ENCODE results near the gene MAP6. TPM values are rescaled to one million over a fixed set of nuclear protein-coding genes. Genes with fewer than 3 reads are reported as not detected.

MAP6 gene
- polyA plus RNA-seq, 1 donor (not counting 4 experiments of a cell fraction or from before 2014, with no cell fraction given) = 1.7 TPM

GRCh38 chr11:75677909-75678308 lies 9.1 kb upstream of the MAP6 start:
- H3K27ac ChIP-seq (ENCODE audit: control insufficient read depth, insufficient read depth, low read length) = no peak overlapping the region
- no peak overlapping the region for H3K4me3 ChIP-seq (ENCODE audit: control insufficient read depth in 2 of 3, extremely low read depth in 1 of 3, insufficient read depth in 2 of 3, low read depth in 1 of 3, low read length in 3 of 3)
- no peaks in the 10 kb centered on the region for H3K9me3 ChIP-seq (ENCODE audit: control insufficient read depth, low read depth, low read length)
- no peak overlapping the region for H3K4me2 ChIP-seq (ENCODE audit: control insufficient read depth, extremely low read depth, insufficient read depth, low read depth, low read length)
- TF ChIP-seq CTCF (optimal IDR thresholded peaks at IDR 0.05 in 1 of 3, IDR thresholded peaks at IDR 0.05 in 1 of 3, conservative IDR thresholded peaks at IDR 0.05 in 1 of 3; ENCODE audit: extremely low read depth in 1 of 3, insufficient read depth in 2 of 3, low read length in 3 of 3) = no peak
- no peak for TF ChIP-seq EZH2 (IDR thresholded peaks at IDR 0.05; ENCODE audit: low read length)
- H3K4me1 ChIP-seq (ENCODE audit: control insufficient read depth, extremely low read depth, insufficient read depth, low read length) = no peaks in the 10 kb centered on the region
- H3K36me3 ChIP-seq (ENCODE audit: control insufficient read depth in 2 of 2, extremely low read depth in 1 of 2, insufficient read depth in 2 of 2, low read length in 2 of 2) = no peaks in the 10 kb centered on the region
- H3K9me1 ChIP-seq (ENCODE audit: control insufficient read depth, extremely low read depth, insufficient read depth, low read length) = no peaks in the 10 kb centered on the region
- no peaks in the 10 kb centered on the region for H4K20me1 ChIP-seq (ENCODE audit: control insufficient read depth, extremely low read depth, insufficient read depth, low read length)
- no peaks in the 10 kb centered on the region for H3K79me2 ChIP-seq (ENCODE audit: control insufficient read depth, insufficient read depth, low read length)
- H2AFZ ChIP-seq (ENCODE audit: control insufficient read depth, low read length) = no peak overlapping the region
- FAIRE-seq (no peak), DNase-seq (ENCODE audit: low read depth, low spot score) (no peak)
- no peaks in the 10 kb centered on the region for H3K27me3 ChIP-seq (ENCODE audit: control insufficient read depth, extremely low read depth, insufficient read depth, low read length)
- no peak overlapping the region for H3K9ac ChIP-seq (ENCODE audit: control insufficient read depth, extremely low read depth, insufficient read depth, low read length)
- dilution Hi-C loops (cut with MboI; ENCODE audit: extremely low pct_ligation_motif_present, low sequenced_read_pairs) = no loop called here

- H3K4me1 ChIP-seq (ENCODE audit: control insufficient read depth, extremely low read depth, insufficient read depth, low read length) = no peaks in the 10 kb centered on the region
- H3K9ac ChIP-seq (ENCODE audit: control insufficient read depth, extremely low read depth, insufficient read depth, low read length) = no peak overlapping the region
- H3K9me3 ChIP-seq (ENCODE audit: control insufficient read depth, low read depth, low read length) = no peaks in the 10 kb centered on the region
- H3K27me3 ChIP-seq (ENCODE audit: control insufficient read depth, extremely low read depth, insufficient read depth, low read length) = no peaks in the 10 kb centered on the region
- TF ChIP-seq CTCF (optimal IDR thresholded peaks at IDR 0.05 in 1 of 3, IDR thresholded peaks at IDR 0.05 in 1 of 3, conservative IDR thresholded peaks at IDR 0.05 in 1 of 3; ENCODE audit: extremely low read depth in 1 of 3, insufficient read depth in 2 of 3, low read length in 3 of 3) = no peak
- no peak for TF ChIP-seq EZH2 (IDR thresholded peaks at IDR 0.05; ENCODE audit: low read length)
- DNase-seq (ENCODE audit: low read depth, low spot score) (no peak), FAIRE-seq (no peak)
- H3K36me3 ChIP-seq (ENCODE audit: control insufficient read depth in 2 of 2, extremely low read depth in 1 of 2, insufficient read depth in 2 of 2, low read length in 2 of 2) = no peaks in the 10 kb centered on the region
- H3K9me1 ChIP-seq (ENCODE audit: control insufficient read depth, extremely low read depth, insufficient read depth, low read length) = no peaks in the 10 kb centered on the region
- no peaks in the 10 kb centered on the region for H4K20me1 ChIP-seq (ENCODE audit: control insufficient read depth, extremely low read depth, insufficient read depth, low read length)
- no peak overlapping the region for H3K4me3 ChIP-seq (ENCODE audit: control insufficient read depth in 2 of 3, extremely low read depth in 1 of 3, insufficient read depth in 2 of 3, low read depth in 1 of 3, low read length in 3 of 3)
- dilution Hi-C loops (cut with MboI; ENCODE audit: extremely low pct_ligation_motif_present, low sequenced_read_pairs) = no loop called here
- H3K79me2 ChIP-seq (ENCODE audit: control insufficient read depth, insufficient read depth, low read length) = no peaks in the 10 kb centered on the region
- H2AFZ ChIP-seq (ENCODE audit: control insufficient read depth, low read length) = no peak overlapping the region
- H3K4me2 ChIP-seq (ENCODE audit: control insufficient read depth, extremely low read depth, insufficient read depth, low read depth, low read length) = no peak overlapping the region
- H3K27ac ChIP-seq (ENCODE audit: control insufficient read depth, insufficient read depth, low read length) = no peak overlapping the region
Observed at GRCh38 chr11:75677275-75677674, 8.4 kb upstream of the MAP6 start.

Measured in keratinocyte (primary cell).